GM12878 (cell line): ENCODE results near the gene RPS8. TPM values are rescaled to one million over a fixed set of nuclear protein-coding genes. Genes with fewer than 3 reads are reported as not detected.

ENCODE experiments used
- ATAC-seq: fragments of 200-7000 bp; cut with Tn5 transposase; 3 replicates; pipeline ENCODE4 v1.9.1; 2020; ENCODE audit warnings: mild to moderate bottlenecking, moderate library complexity
- BruUV-seq: library from RNA; stranded (reverse); fragments of 400-500 nt; replicated peaks from 2 replicates; lab custom pipeline; 2021; lab: Mats Ljungman, UMichigan
- CTCF ChIA-PET: fragments of 300-600 bp; sonication (Branson Sonifier 250); formaldehyde crosslinking; extraction: SDS; loops from one replicate; lab custom pipeline; 2021; ENCODE audit warnings: inconsistent platforms; lab: Yijun Ruan, JAX
- POLR2A ChIA-PET: fragments of 350-600 bp; formaldehyde crosslinking; extraction: SDS; loops from one replicate; lab custom pipeline; 2021; ENCODE audit warnings: inconsistent platforms; lab: Charles Lee
- RAD21 ChIA-PET: fragments of 300-600 bp; sonication (Branson Sonifier 250); formaldehyde crosslinking; loops from one replicate; lab custom pipeline; 2023; ENCODE audit warnings: antibody characterized with exemption; ENCODE audit not compliant: unreplicated experiment; lab: Charles Lee
- SMC1A ChIA-PET: fragments of 300-600 bp; sonication (Branson Sonifier 250); formaldehyde crosslinking; loops from one replicate; lab custom pipeline; 2023; ENCODE audit not compliant: unreplicated experiment, uncharacterized antibody; lab: Charles Lee
- DNase-seq: peaks from one replicate; pipeline ENCODE4 v3.0.0-alpha.2; 2011; ENCODE audit warnings: low read depth, low spot score
- FAIRE-seq: peaks from 3 replicates; lab custom pipeline; 2011; peaks lifted over from hg19 to GRCh38; lab: Jason Lieb, UNC
- H2AFZ ChIP-seq: 2 replicates; pipeline ENCODE4 v1.6.0; 2011; ENCODE audit warnings: low read depth, low read length, control low read depth; ENCODE audit not compliant: control insufficient read depth
- H3K27ac ChIP-seq: 2 replicates; pipeline ENCODE4 v1.5.1; 2011; ENCODE audit warnings: control low read depth; ENCODE audit not compliant: control insufficient read depth, insufficient read depth
- H3K27me3 ChIP-seq, 2 experiments: replicated peaks in 1 of 2; 2 replicates each; pipeline versions ENCODE4 v1.6.0 to v1.6.1; 2011; ENCODE audit warnings: low read length in 1 of 2; ENCODE audit not compliant: control insufficient read depth in 2 of 2, insufficient read depth in 2 of 2
- H3K36me3 ChIP-seq, 2 experiments: 2 replicates each; pipeline ENCODE4 v1.5.1; 2011; ENCODE audit warnings: low read length in 1 of 2; ENCODE audit not compliant: control insufficient read depth in 2 of 2, insufficient read depth in 2 of 2
- H3K4me1 ChIP-seq: 2 replicates; pipeline ENCODE4 v1.6.1; 2011; ENCODE audit warnings: mild to moderate bottlenecking, low read length, moderate library complexity, mixed read lengths; ENCODE audit not compliant: control insufficient read depth, insufficient read depth
- H3K4me2 ChIP-seq: 2 replicates; pipeline ENCODE4 v1.6.0; 2011; ENCODE audit warnings: control low read depth; ENCODE audit not compliant: control insufficient read depth, insufficient read depth
- H3K4me3 ChIP-seq: fragments of 200-600 bp; sonication (generic); 2 replicates; pipeline ENCODE4 v1.5.1; 2016
- H3K79me2 ChIP-seq: 2 replicates; pipeline ENCODE4 v1.6.0; 2011; ENCODE audit warnings: low read length; ENCODE audit not compliant: control insufficient read depth, insufficient read depth
- H3K9ac ChIP-seq: 2 replicates; pipeline ENCODE4 v1.8.0; 2011; ENCODE audit warnings: low read length, control low read depth, mixed read lengths; ENCODE audit not compliant: control insufficient read depth, insufficient read depth
- H3K9me3 ChIP-seq: replicated peaks from 3 replicates; pipeline ENCODE4 v1.5.1; 2011; ENCODE audit warnings: mild to moderate bottlenecking, low read length; ENCODE audit not compliant: control insufficient read depth, insufficient read depth
- H4K20me1 ChIP-seq: 2 replicates; pipeline ENCODE4 v1.6.0; 2011; ENCODE audit not compliant: control insufficient read depth, insufficient read depth
- BHLHE40 ChIP-seq, 2 experiments: fragments of 450-650 bp in 1 of 2; IDR thresholded peaks; 2 replicates each; pipeline ENCODE4 v1.6.1; 2011 to 2017; ENCODE audit warnings: low read depth in 2 of 2, borderline replicate concordance in 1 of 2, improper control_type of control experiment in 1 of 2, low read length in 1 of 2, mild to moderate bottlenecking in 1 of 2
- CEBPB ChIP-seq, 2 experiments: fragments of 150-350 bp in 1 of 2; IDR thresholded peaks; 2 replicates each; pipeline ENCODE4 v1.6.1; 2012 to 2014; ENCODE audit warnings: low read depth in 2 of 2, low read length in 2 of 2, borderline replicate concordance in 1 of 2, inconsistent platforms in 1 of 2
- EED ChIP-seq: sonication (generic); IDR thresholded peaks from 2 replicates; pipeline ENCODE4 v1.6.1; 2016; ENCODE audit warnings: antibody characterized with exemption, low read depth
- ETV6 ChIP-seq, 2 experiments: fragments of 450-650 bp in 1 of 2; IDR thresholded peaks in 1 of 2; conservative IDR thresholded peaks in 1 of 2; 2 replicates each; pipeline ENCODE4 v1.6.1; 2014; ENCODE audit warnings: antibody characterized with exemption in 1 of 2, borderline replicate concordance in 1 of 2, low read depth in 1 of 2, mild to moderate bottlenecking in 1 of 2, moderate library complexity in 1 of 2
- GATAD2B ChIP-seq: fragments of 450-650 bp; conservative IDR thresholded peaks from 2 replicates; pipeline ENCODE4 v1.6.1; 2017; ENCODE audit warnings: low read depth, mild to moderate bottlenecking, moderate library complexity
- IKZF2 ChIP-seq, 2 experiments: fragments of 450-650 bp; IDR thresholded peaks; 2 replicates each; pipeline ENCODE4 v1.6.1; 2017; ENCODE audit warnings: mild to moderate bottlenecking in 2 of 2, moderate library complexity in 2 of 2
- IRF5 ChIP-seq: fragments of 450-650 bp; IDR thresholded peaks from 2 replicates; pipeline ENCODE4 v1.6.1; 2017; ENCODE audit warnings: borderline replicate concordance
- MTA2 ChIP-seq: fragments of 450-650 bp; IDR thresholded peaks from 2 replicates; pipeline ENCODE4 v1.6.1; 2016; ENCODE audit warnings: low read depth, mild to moderate bottlenecking, moderate library complexity
- NR2C1 ChIP-seq: fragments of 450-650 bp; IDR thresholded peaks from 2 replicates; pipeline ENCODE4 v1.6.1; 2017; ENCODE audit warnings: antibody characterized with exemption, mild to moderate bottlenecking, moderate library complexity
- NR2F1 ChIP-seq: fragments of 450-650 bp; conservative IDR thresholded peaks from 2 replicates; pipeline ENCODE4 v1.6.1; 2017; ENCODE audit warnings: mild to moderate bottlenecking
- POLR2A ChIP-seq: IDR thresholded peaks from 2 replicates; pipeline ENCODE4 v1.6.1; 2011; ENCODE audit warnings: low read depth, mild to moderate bottlenecking, low read length
- RAD21 ChIP-seq: IDR thresholded peaks from 2 replicates; pipeline ENCODE4 v1.6.1; 2011; ENCODE audit warnings: mild to moderate bottlenecking, low read depth, low read length, moderate library complexity; ENCODE audit not compliant: insufficient read depth
- RAD51 ChIP-seq: fragments of 450-650 bp; IDR thresholded peaks from 2 replicates; pipeline ENCODE4 v1.6.1; 2016; ENCODE audit warnings: moderate library complexity, mild to moderate bottlenecking, inconsistent platforms
- RELA ChIP-seq: fragments of 450-650 bp; IDR thresholded peaks from 2 replicates; pipeline ENCODE4 v1.8.0; 2014; ENCODE audit warnings: borderline replicate concordance; ENCODE audit not compliant: partially characterized antibody
- SIX5 ChIP-seq: IDR thresholded peaks from 2 replicates; pipeline ENCODE4 v1.6.1; 2011; ENCODE audit warnings: mild to moderate bottlenecking, low read depth, low read length, moderate library complexity; ENCODE audit not compliant: severe bottlenecking
- WGBS: methylation state at CpG from one replicate; pipeline ENCODE4 v1.1.6; 2016; ENCODE audit warnings: low lambda C conversion rate; ENCODE audit not compliant: insufficient replicate concordance, insufficient coverage; ENCODE audit errors: missing lambda C conversion rate; 5-methylcytosine and 5-hydroxymethylcytosine counted together
- in situ Hi-C: fragments of 300-500 bp; cut with MboI; formaldehyde crosslinking; loops from 9 replicates; pipeline ENCODE4 v1.14.3; 2018; ENCODE audit warnings: mixed read lengths
- intact Hi-C: fragments of 100-400 bp; cut with micrococcal nuclease; formaldehyde crosslinking; loops from one replicate; pipeline ENCODE4 v1.14.2; 2022; ENCODE audit not compliant: unreplicated experiment
- polyA plus RNA-seq, 11 experiments: library from polyadenylated mRNA; depleted of rRNA in 4 of 11; unstranded in 6 of 11; stranded (reverse) in 5 of 11; fragments of >200 nt; fragmentation: Nextera tagmentation in 4 of 11; fragmentation: Illumina TruSeq in 1 of 11; extraction: Ambion mirVana in 4 of 11; extraction: Trizol in 1 of 11; gene quantifications; 1 replicate in 1 of 11; 2 replicates in 10 of 11; pipeline versions ENCODE4 v1.2.1 to v1.2.3, GENCODE V29; 2011 to 2016; ENCODE audit warnings: inconsistent platforms in 2 of 11, missing spikeins in 2 of 11, low read depth in 1 of 11
- total RNA-seq, 4 experiments: library from RNA; depleted of rRNA in 3 of 4; stranded (reverse); fragments of >200 nt in 3 of 4; fragmentation: Illumina TruSeq in 1 of 4; extraction: Trizol in 1 of 4; gene quantifications; 2 replicates each; pipeline versions ENCODE4 v1.2.1 to v1.2.3, GENCODE V29; 2013 to 2021
- TF ChIP-seq, protein P1 (sequence below): IDR thresholded peaks from 2 replicates; pipeline ENCODE4 v1.6.1; 2012; ENCODE audit warnings: low read length, inconsistent platforms
- TF ChIP-seq, protein P2 (sequence below): fragments of 450-650 bp; IDR thresholded peaks from 2 replicates; pipeline ENCODE4 v1.6.1; 2016; ENCODE audit warnings: mild to moderate bottlenecking

RPS8 gene
- total and polyA plus RNA-seq, 10 of the 15 experiments (the other 5 are each of a cell fraction or from before 2014, with no cell fraction given) = 1,296 to 3,461 (median 2,877) TPM

DNA sequence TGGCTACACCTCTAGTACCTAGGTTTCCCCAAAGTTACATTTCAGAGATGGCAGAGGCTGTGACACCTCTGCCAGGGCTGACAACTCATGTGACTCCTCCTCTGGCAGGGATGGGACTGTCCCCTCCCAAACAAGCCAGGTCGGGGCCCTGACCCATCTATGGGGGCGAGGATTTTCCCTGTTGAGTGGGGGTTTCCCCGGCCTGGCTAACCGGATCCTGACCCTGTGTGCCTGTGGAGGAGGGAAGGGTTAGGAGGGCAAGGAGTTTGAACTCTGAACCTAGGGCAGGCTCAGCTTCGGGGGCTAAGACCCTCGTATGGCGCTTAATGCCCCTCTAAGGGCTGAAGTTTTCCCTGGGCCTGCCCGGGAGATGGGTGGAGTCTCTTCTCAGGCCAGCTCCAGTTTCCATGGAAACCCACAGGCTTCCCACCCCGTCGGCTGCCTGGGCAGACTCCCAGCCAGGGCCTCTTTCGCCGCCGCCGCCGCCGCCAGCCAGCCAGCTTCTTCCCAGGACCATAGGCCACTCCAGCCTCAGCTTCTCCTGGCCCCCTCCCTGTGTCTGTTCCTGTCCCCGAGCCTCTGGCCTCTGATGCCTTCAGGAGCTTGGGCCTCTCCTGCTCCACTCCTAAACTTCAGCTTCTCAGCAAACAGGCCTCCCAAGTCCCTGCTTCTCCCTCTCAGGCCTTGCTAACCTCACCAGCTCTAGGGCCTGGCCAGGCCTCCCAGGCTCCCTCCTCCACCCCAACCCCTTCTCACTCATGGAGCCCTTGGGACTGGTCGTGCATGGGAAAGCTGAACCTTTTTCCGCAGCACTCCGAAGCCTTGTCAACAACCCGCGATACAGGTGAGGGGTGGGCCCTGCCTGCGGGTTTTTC lies 33.0 kb downstream of the RPS8 start, which contains the start of gene BTBD19:
BTBD19 (plus strand) TSS at position 461 of the 875 bp plus-strand sequence; CDS start at position 759, 298 bp downstream.
- Histone ChIP-seq H3K9ac (peak within 1 kb of the TSS; percentile 75), H4K20me1 (no peaks in the 10 kb centered on the region), H3K9me3 (no peaks in the 10 kb centered on the region), H3K79me2 (no peaks in the 10 kb centered on the region; the same call in 1 of the 2 replicates), H3K27ac (peak within 1 kb of the TSS; percentile 95), H3K27me3 (no peaks in the 10 kb centered on the region), H3K4me1 (peaks cover 48% of the 10 kb centered on the region), H2AFZ (peak within 1 kb of the TSS; percentile 70), H3K4me3 (no peak within 1 kb of the TSS), H3K4me2 (peak within 1 kb of the TSS; percentile 71), H3K36me3 (peaks cover 3 to 7% of the 10 kb centered on the region in 2 experiments; a peak in 3 of 4 replicates)
- in situ Hi-C loops = loop anchor here (5.0 kb wide), 1 partner anchor 76 kb away; the partner anchor contains the start of gene RNU5D-1
- intact Hi-C loops = no loop called here
- ATAC-seq (peak; percentile 51), DNase-seq (no peak), FAIRE-seq (no peak)
- WGBS = 51% methylated on average over 23 of the region's 23 CpGs
- ChIA-PET SMC1A (interaction anchor here (0.8 to 4.6 kb wide), 13 partner anchors 8 to 204 kb away, joined by 3 to 52 read pairs (median 4); partner anchors contain the start of genes HECTD3, PLK3, RNU5D-1 and RPS8), CTCF (interaction anchor here (0.8 to 4.1 kb wide), 11 partner anchors 9 to 206 kb away, joined by 3 to 47 read pairs (median 4); partner anchors contain the start of genes BEST4, PLK3 and RNU5D-1), RAD21 (interaction anchor here (0.5 to 3.5 kb wide), 10 partner anchors 8 to 695 kb away, joined by 3 to 41 read pairs (median 11); partner anchors contain the start of genes HECTD3, PLK3, RNU5D-1 and UROD), POLR2A (interaction anchor here (0.6 to 5.1 kb wide), 19 partner anchors 8 to 660 kb away, joined by 3 to 59 read pairs (median 5); partner anchors contain the start of genes ARMH1, HECTD3, KIF2C and PLK3)
- BruUV-seq = no TSS peak
- TF ChIP-seq, protein P1, sequence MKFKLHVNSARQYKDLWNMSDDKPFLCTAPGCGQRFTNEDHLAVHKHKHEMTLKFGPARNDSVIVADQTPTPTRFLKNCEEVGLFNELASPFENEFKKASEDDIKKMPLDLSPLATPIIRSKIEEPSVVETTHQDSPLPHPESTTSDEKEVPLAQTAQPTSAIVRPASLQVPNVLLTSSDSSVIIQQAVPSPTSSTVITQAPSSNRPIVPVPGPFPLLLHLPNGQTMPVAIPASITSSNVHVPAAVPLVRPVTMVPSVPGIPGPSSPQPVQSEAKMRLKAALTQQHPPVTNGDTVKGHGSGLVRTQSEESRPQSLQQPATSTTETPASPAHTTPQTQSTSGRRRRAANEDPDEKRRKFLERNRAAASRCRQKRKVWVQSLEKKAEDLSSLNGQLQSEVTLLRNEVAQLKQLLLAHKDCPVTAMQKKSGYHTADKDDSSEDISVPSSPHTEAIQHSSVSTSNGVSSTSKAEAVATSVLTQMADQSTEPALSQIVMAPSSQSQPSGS = no peak
- TF ChIP-seq POLR2A (peak; percentile 4; the same call in 1 of the 2 replicates), BHLHE40 (IDR thresholded peaks at IDR 0.05; ENCODE audit: borderline replicate concordance in 1 of 2, low read depth in 2 of 2, low read length in 1 of 2) (peak in 1 of 2 experiments; percentile 33; a peak in 1 of 4 replicates), NR2C1 (peak; percentile 72), IRF5 (no peak), ETV6 (conservative IDR thresholded peaks at IDR 0.05 in 1 of 2, IDR thresholded peaks at IDR 0.05 in 1 of 2; ENCODE audit: borderline replicate concordance in 1 of 2, low read depth in 1 of 2) (0 out of 4 replicates have a peak, but pooled peaks of 1 of the 2 experiments have one; percentile 5), NR2F1 (peak; percentile 93), SIX5 (no peak), RAD51 (peak; percentile 35; the same call in 1 of the 2 replicates), RAD21 (no peak), EED (peak; percentile 65; the same call in 1 of the 2 replicates), MTA2 (0 out of 2 replicates have a peak, but pooled peaks have one; percentile 13), CEBPB (IDR thresholded peaks at IDR 0.05; ENCODE audit: borderline replicate concordance in 1 of 2, low read depth in 2 of 2, low read length in 2 of 2) (no peak), GATAD2B (peak; percentile 62; the same call in 1 of the 2 replicates), IKZF2 (IDR thresholded peaks at IDR 0.05) (peak in 1 of 2 experiments; percentile 55; a peak in 2 of 4 replicates), RELA (peak; percentile 68)
- TF ChIP-seq, protein P2, sequence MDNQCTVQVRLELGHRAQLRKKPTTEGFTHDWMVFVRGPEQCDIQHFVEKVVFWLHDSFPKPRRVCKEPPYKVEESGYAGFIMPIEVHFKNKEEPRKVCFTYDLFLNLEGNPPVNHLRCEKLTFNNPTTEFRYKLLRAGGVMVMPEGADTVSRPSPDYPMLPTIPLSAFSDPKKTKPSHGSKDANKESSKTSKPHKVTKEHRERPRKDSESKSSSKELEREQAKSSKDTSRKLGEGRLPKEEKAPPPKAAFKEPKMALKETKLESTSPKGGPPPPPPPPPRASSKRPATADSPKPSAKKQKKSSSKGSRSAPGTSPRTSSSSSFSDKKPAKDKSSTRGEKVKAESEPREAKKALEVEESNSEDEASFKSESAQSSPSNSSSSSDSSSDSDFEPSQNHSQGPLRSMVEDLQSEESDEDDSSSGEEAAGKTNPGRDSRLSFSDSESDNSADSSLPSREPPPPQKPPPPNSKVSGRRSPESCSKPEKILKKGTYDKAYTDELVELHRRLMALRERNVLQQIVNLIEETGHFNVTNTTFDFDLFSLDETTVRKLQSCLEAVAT = peak; percentile 69; the same call in 1 of the 2 replicates
